ENCODE data around the gene SASS6.

The SASS6 gene

GRCh38 chr1:100132566-100133477 is at the start of gene SASS6, which contains the start of gene TRMT13 (continued):
- TF ChIP-seq ZNF530 (tag by site-specific recombination; IDR thresholded peaks at IDR 0.05; ENCODE audit: low read depth) (no peak), MEIS1 (CRISPR knock-in tag; IDR thresholded peaks at IDR 0.05; ENCODE audit: borderline replicate concordance) (no peak), ZBTB49 (tag by site-specific recombination; IDR thresholded peaks at IDR 0.05; ENCODE audit: low read depth) (no peak), ZNF335 (tag by site-specific recombination; conservative IDR thresholded peaks at IDR 0.05) (peak; percentile 98), ATF2 (tag by site-specific recombination; IDR thresholded peaks at IDR 0.05; ENCODE audit: low read depth) (no peak), KLF9 (tag by site-specific recombination; IDR thresholded peaks at IDR 0.05; ENCODE audit: low read depth) (peak; percentile 77), ZNF19 (tag by site-specific recombination; IDR thresholded peaks at IDR 0.05; ENCODE audit: low read depth) (no peak), ZNF596 (tag by site-specific recombination; IDR thresholded peaks at IDR 0.05) (no peak), ZNF600 (tag by site-specific recombination; IDR thresholded peaks at IDR 0.05) (peak; percentile 65), ZNF629 (tag by site-specific recombination; IDR thresholded peaks at IDR 0.05) (peak; percentile 89), ZNF398 (tag by site-specific recombination; IDR thresholded peaks at IDR 0.05) (peak; percentile 52; the same call in 1 of the 2 replicates), ZNF16 (tag by site-specific recombination; IDR thresholded peaks at IDR 0.05; ENCODE audit: low read depth) (no peak), SETDB1 (IDR thresholded peaks at IDR 0.05; ENCODE audit: insufficient read length, low read length) (no peak), ZBTB6 (tag by site-specific recombination; IDR thresholded peaks at IDR 0.05) (peak; percentile 11; the same call in 1 of the 2 replicates), ZNF433 (tag by site-specific recombination; IDR thresholded peaks at IDR 0.05; ENCODE audit: low read depth) (no peak), ZNF549 (tag by site-specific recombination; IDR thresholded peaks at IDR 0.05) (no peak), ZNF792 (tag by site-specific recombination; IDR thresholded peaks at IDR 0.05) (no peak), ZNF670 (tag by site-specific recombination; IDR thresholded peaks at IDR 0.05; ENCODE audit: low read depth) (no peak), PATZ1 (tag by site-specific recombination; IDR thresholded peaks at IDR 0.05) (peak; percentile 76), BCL11B (tag by site-specific recombination; IDR thresholded peaks at IDR 0.05; ENCODE audit: low read depth) (peak; percentile 48; the same call in 1 of the 2 replicates), ZNF132 (tag by site-specific recombination; IDR thresholded peaks at IDR 0.05; ENCODE audit: borderline replicate concordance) (no peak), ZNF280C (tag by site-specific recombination; IDR thresholded peaks at IDR 0.05) (no peak), ZNF175 (tag by site-specific recombination; IDR thresholded peaks at IDR 0.05) (no peak), ZSCAN18 (tag by site-specific recombination; IDR thresholded peaks at IDR 0.05) (no peak), OVOL3 (tag by site-specific recombination; IDR thresholded peaks at IDR 0.05) (no peak), ZNF138 (tag by site-specific recombination; IDR thresholded peaks at IDR 0.05; ENCODE audit: borderline replicate concordance) (no peak)

Measured in HEK293 (cell line).